Endodermal cell (in vitro differentiated cells): ENCODE measurements around the gene FILIP1L. TPM values are rescaled to one million over a fixed set of nuclear protein-coding genes. Genes with fewer than 3 reads are reported as not detected.

Experiments used
- DNase-seq: peaks from one replicate; pipeline ENCODE4 v3.0.0-alpha.2; 2017
- H3K27ac ChIP-seq: 2 replicates; pipeline ENCODE4 v1.5.1; 2013; ENCODE audit warnings: mild to moderate bottlenecking, low read depth, low read length, moderate library complexity
- H3K27me3 ChIP-seq: 2 replicates; pipeline ENCODE4 v1.6.1; 2013; ENCODE audit warnings: mild to moderate bottlenecking, low read length, moderate library complexity; ENCODE audit not compliant: insufficient read depth, control insufficient read depth, poor library complexity, severe bottlenecking
- H3K36me3 ChIP-seq: 2 replicates; pipeline ENCODE4 v1.7.0; 2013; ENCODE audit warnings: mild to moderate bottlenecking, low read length, moderate library complexity; ENCODE audit not compliant: control insufficient read depth, insufficient read depth
- H3K4me1 ChIP-seq: one replicate; pipeline ENCODE4 v1.7.0; 2013; ENCODE audit warnings: low read length; ENCODE audit not compliant: control insufficient read depth, insufficient read depth
- H3K4me3 ChIP-seq: 2 replicates; pipeline ENCODE4 v1.5.1; 2013; ENCODE audit warnings: mild to moderate bottlenecking, low read length, moderate library complexity
- H3K9ac ChIP-seq: 2 replicates; pipeline ENCODE4 v1.6.1; 2013; ENCODE audit warnings: mild to moderate bottlenecking, low read length, moderate library complexity; ENCODE audit not compliant: poor library complexity, severe bottlenecking; ENCODE audit errors: extremely low read depth
- H3K9me3 ChIP-seq: 2 replicates; pipeline ENCODE4 v1.6.1; 2013; ENCODE audit warnings: mild to moderate bottlenecking, low read length, moderate library complexity; ENCODE audit not compliant: control insufficient read depth
- H3K27ac Mint-ChIP-seq: 2 replicates; pipeline ENCODE4 v1.8.0; 2020; ENCODE audit warnings: mixed read lengths
- H3K27me3 Mint-ChIP-seq: 2 replicates; pipeline ENCODE4 v1.8.0; 2021; ENCODE audit warnings: mild to moderate bottlenecking, mixed read lengths; ENCODE audit not compliant: insufficient read depth
- H3K36me3 Mint-ChIP-seq: 2 replicates; pipeline ENCODE4 v1.8.0; 2020; ENCODE audit warnings: low read depth, mixed read lengths
- H3K4me1 Mint-ChIP-seq: 2 replicates; pipeline ENCODE4 v1.8.0; 2020; ENCODE audit warnings: mixed read lengths
- H3K4me3 Mint-ChIP-seq: 2 replicates; pipeline ENCODE4 v1.8.0; 2020; ENCODE audit warnings: mild to moderate bottlenecking, moderate library complexity, mixed read lengths
- H3K9me3 Mint-ChIP-seq: 2 replicates; pipeline ENCODE4 v1.8.0; 2020; ENCODE audit warnings: mild to moderate bottlenecking, mixed read lengths
- CTCF ChIP-seq: fragments of 200-600 bp; sonication (generic); conservative IDR thresholded peaks from 2 replicates; pipeline ENCODE4 v1.5.0; 2021; ENCODE audit warnings: antibody characterized with exemption, mild to moderate bottlenecking
- WGBS, 2 experiments: methylation state at CpG; one replicate each; pipeline versions ENCODE4 v1.1.5 to v1.1.7; 2013; ENCODE audit warnings: missing lambda C conversion rate in 2 of 2, mixed read lengths in 1 of 2; ENCODE audit not compliant: insufficient coverage in 1 of 2, insufficient read length in 1 of 2; 5-methylcytosine and 5-hydroxymethylcytosine counted together
- total RNA-seq, 2 donors: library from RNA; stranded (reverse); fragmentation: NEBNext Ultra II Directional in 1 of 2; extraction: Animal tissue kit (Norgen Biotek cat#: 25700) in 1 of 2; gene quantifications; 2 replicates in 1 of 2; 3 replicates in 1 of 2; pipeline ENCODE4 v1.2.1, GENCODE V29; 2021

FILIP1L gene
- total RNA-seq, 2 donors from 2014 or later: 0.84 to 2.5 TPM

- no peaks in the 10 kb centered on the region for H3K36me3 ChIP-seq
- Mint-ChIP-seq H3K4me3 (no peak overlapping the region), H3K36me3 (no peaks in the 10 kb centered on the region), H3K9me3 (no peaks in the 10 kb centered on the region), H3K27me3 (no peaks in the 10 kb centered on the region), H3K4me1 (no peaks in the 10 kb centered on the region), H3K27ac (no peak overlapping the region)
- WGBS, 2 experiments: 78 to 91% methylated on average over 1 to 4 of the region's 4 CpGs
- no peaks in the 10 kb centered on the region for H3K9me3 ChIP-seq
- H3K4me1 ChIP-seq: no peaks in the 10 kb centered on the region
- DNase-seq: no peak
- no peaks in the 10 kb centered on the region for H3K27me3 ChIP-seq
- H3K4me3 ChIP-seq: no peak overlapping the region
- no peak overlapping the region for H3K27ac ChIP-seq
- no peak for TF ChIP-seq CTCF
- no peak overlapping the region for H3K9ac ChIP-seq
These were observed 280.6 kb downstream of the FILIP1L start for GRCh38 chr3:99833617-99834205.

- H3K36me3 Mint-ChIP-seq: no peaks in the 10 kb centered on the region
- no peak overlapping the region for H3K27ac Mint-ChIP-seq
- H3K36me3 ChIP-seq: no peaks in the 10 kb centered on the region
- DNase-seq: no peak
- H3K4me3 ChIP-seq: no peak overlapping the region
- no peaks in the 10 kb centered on the region for H3K4me1 Mint-ChIP-seq
- H3K9ac ChIP-seq: no peak overlapping the region
- no peaks in the 10 kb centered on the region for H3K27me3 Mint-ChIP-seq
- WGBS, 2 experiments: 98% methylated on average over 3 of the region's 3 CpGs; no CpG with 5 or more reads in 1 of the 2 experiments
- H3K4me1 ChIP-seq: no peaks in the 10 kb centered on the region
- H3K9me3 ChIP-seq: no peaks in the 10 kb centered on the region
- H3K4me3 Mint-ChIP-seq: no peak overlapping the region
- no peak overlapping the region for H3K27ac ChIP-seq
- no peak for TF ChIP-seq CTCF
- H3K27me3 ChIP-seq: no peaks in the 10 kb centered on the region
- H3K9me3 Mint-ChIP-seq: no peaks in the 10 kb centered on the region
These were observed 284.5 kb downstream of the FILIP1L start for GRCh38 chr3:99829844-99830243.

GRCh38 chr3:99825004-99825640, 289.2 kb downstream of the FILIP1L start:
- Mint-ChIP-seq H3K9me3 (no peaks in the 10 kb centered on the region), H3K36me3 (no peaks in the 10 kb centered on the region), H3K4me3 (no peak overlapping the region), H3K27ac (peak overlapping the region; percentile 16), H3K27me3 (no peaks in the 10 kb centered on the region), H3K4me1 (peaks cover 4% of the 10 kb centered on the region)
- TF ChIP-seq CTCF: no peak
- 87% methylated on average over 3 of the region's 3 CpGs; no CpG with 5 or more reads in 1 of the 2 experiments for WGBS, 2 experiments
- Histone ChIP-seq H3K4me3 (no peak overlapping the region), H3K36me3 (no peaks in the 10 kb centered on the region), H3K4me1 (no peaks in the 10 kb centered on the region), H3K9me3 (no peaks in the 10 kb centered on the region), H3K27ac (no peak overlapping the region), H3K9ac (no peak overlapping the region), H3K27me3 (no peaks in the 10 kb centered on the region)
- no peak for DNase-seq
